CD8-positive, alpha-beta memory T cell (primary cell): Measurements from ENCODE around the gene TAAR9. TPM values are rescaled to one million over a fixed set of nuclear protein-coding genes. Genes with fewer than 3 reads are reported as not detected.

ENCODE experiments used
- CTCF ChIA-PET: fragments of 350-600 bp; sonication (Branson Sonifier 250); formaldehyde crosslinking; loops from one replicate; lab custom pipeline; 2021; ENCODE audit warnings: antibody characterized with exemption; lab: Charles Lee
- POLR2A ChIA-PET: fragments of 350-600 bp; sonication (Branson Sonifier 250); formaldehyde crosslinking; loops from one replicate; lab custom pipeline; 2021; ENCODE audit warnings: antibody characterized with exemption; lab: Charles Lee
- DNase-seq, 5 donors: peaks; one replicate each; pipeline versions ENCODE4 v3.0.0 to v3.0.0-alpha.2; 2020 to 2022; ENCODE audit warnings: mixed read lengths in 1 of 5
- H3K27ac ChIP-seq: one replicate; pipeline ENCODE4 v1.7.0; 2013; ENCODE audit warnings: low read depth, mild to moderate bottlenecking, low read length, moderate library complexity
- H3K27me3 ChIP-seq: 2 replicates; pipeline ENCODE4 v1.7.0; 2013; ENCODE audit warnings: low read length, mild to moderate bottlenecking; ENCODE audit not compliant: insufficient read depth, poor library complexity, severe bottlenecking
- H3K36me3 ChIP-seq: 2 replicates; pipeline ENCODE4 v1.7.0; 2013; ENCODE audit warnings: mild to moderate bottlenecking, low read length, moderate library complexity; ENCODE audit not compliant: insufficient read depth
- H3K4me1 ChIP-seq: 2 replicates; pipeline ENCODE4 v1.7.0; 2013; ENCODE audit warnings: mild to moderate bottlenecking, low read length, moderate library complexity; ENCODE audit not compliant: insufficient read depth
- H3K4me3 ChIP-seq: 2 replicates; pipeline ENCODE4 v1.7.0; 2013; ENCODE audit warnings: mild to moderate bottlenecking, low read length
- H3K9me3 ChIP-seq: 2 replicates; pipeline ENCODE4 v1.7.0; 2013; ENCODE audit warnings: mild to moderate bottlenecking, low read length
- H3K27ac Mint-ChIP-seq, 8 donors: one replicate each; pipeline ENCODE4 v1.8.0; 2020 to 2021; ENCODE audit warnings: mixed read lengths in 8 of 8, mild to moderate bottlenecking in 6 of 8, inconsistent platforms in 3 of 8, moderate library complexity in 3 of 8
- H3K27me3 Mint-ChIP-seq, 2 donors: one replicate each; pipeline ENCODE4 v1.8.0; 2020 to 2021; ENCODE audit warnings: mixed read lengths in 2 of 2, mild to moderate bottlenecking in 1 of 2, moderate library complexity in 1 of 2
- H3K36me3 Mint-ChIP-seq, 3 donors: one replicate each; pipeline ENCODE4 v1.8.0; 2020 to 2021; ENCODE audit warnings: mixed read lengths in 3 of 3, inconsistent platforms in 1 of 3, mild to moderate bottlenecking in 1 of 3
- H3K4me1 Mint-ChIP-seq, 3 donors: one replicate each; pipeline ENCODE4 v1.8.0; 2020 to 2021; ENCODE audit warnings: mixed read lengths in 3 of 3, inconsistent platforms in 1 of 3, mild to moderate bottlenecking in 1 of 3
- H3K4me3 Mint-ChIP-seq, 7 donors: one replicate each; pipeline ENCODE4 v1.8.0; 2020 to 2021; ENCODE audit warnings: mixed read lengths in 7 of 7, mild to moderate bottlenecking in 6 of 7, moderate library complexity in 4 of 7, inconsistent platforms in 2 of 7
- H3K9me3 Mint-ChIP-seq, 5 donors: one replicate each; pipeline ENCODE4 v1.8.0; 2020 to 2022; ENCODE audit warnings: mixed read lengths in 5 of 5, mild to moderate bottlenecking in 3 of 5, moderate library complexity in 2 of 5, inconsistent platforms in 1 of 5
- polyA plus RNA-seq: library from polyadenylated mRNA; unstranded; fragments of 300-500 nt; fragmentation: Illumina TruSeq; gene quantifications from one replicate; pipeline ENCODE4 v1.2.3, GENCODE V29; 2021
- total RNA-seq, 2 experiments: library from RNA; stranded (reverse); gene quantifications; one replicate each; pipeline ENCODE4 v1.2.3, GENCODE V29; 2021

Gene TAAR9
- total and polyA plus RNA-seq, 3 experiments from 2014 or later, result not detected

DNA sequence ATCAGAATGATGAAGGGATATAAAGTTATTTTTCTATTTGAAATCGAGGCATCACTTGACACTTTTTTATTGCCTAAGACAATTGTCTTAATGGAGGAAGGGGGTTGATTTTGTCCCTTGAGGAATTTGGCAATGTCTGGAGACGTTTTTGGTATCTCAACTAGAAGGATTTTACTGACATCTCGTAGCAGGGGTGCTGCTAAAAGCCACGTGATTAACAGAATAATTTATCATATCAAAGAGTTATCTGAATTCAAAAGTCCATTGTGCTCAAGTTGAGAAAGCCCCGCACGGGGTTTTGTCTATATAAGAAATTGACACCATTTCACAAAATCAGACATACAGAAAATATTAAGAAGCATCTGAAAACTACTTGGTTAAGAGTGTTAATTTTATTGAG lies 30.5 kb downstream of the TAAR9 start:
- H3K9me3 Mint-ChIP-seq, result no peaks in the 10 kb centered on the region

DNA sequence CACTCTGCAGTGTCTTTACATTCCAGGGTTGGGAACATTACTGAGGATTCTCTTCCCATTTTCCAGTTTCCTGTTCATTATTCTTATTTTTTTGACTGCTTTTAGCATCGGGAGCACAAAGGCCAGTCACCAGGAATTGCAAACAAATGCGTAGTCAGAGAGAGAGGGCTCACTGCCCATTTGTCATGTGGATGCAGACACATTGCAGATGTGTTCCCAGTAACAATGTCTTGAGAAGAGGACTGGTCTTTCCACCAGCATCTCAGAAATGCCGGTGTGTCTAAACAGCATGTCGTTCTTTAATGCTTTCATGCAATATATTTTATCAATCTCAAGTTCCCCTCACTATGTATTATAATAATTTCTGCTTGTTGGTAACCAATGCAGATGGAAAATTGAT lies 31.1 kb downstream of the TAAR9 start:
- Mint-ChIP-seq H3K9me3 (no peaks in the 10 kb centered on the region), H3K4me3 (no peak overlapping the region), H3K4me1 (no peaks in the 10 kb centered on the region), H3K27me3 (peaks cover 2 to 45% of the 10 kb centered on the region in 2 donors), H3K27ac (no peak overlapping the region), H3K36me3 (no peaks in the 10 kb centered on the region)
- Histone ChIP-seq H3K36me3 (no peaks in the 10 kb centered on the region), H3K9me3 (no peaks in the 10 kb centered on the region), H3K4me3 (no peak overlapping the region), H3K4me1 (no peaks in the 10 kb centered on the region), H3K27me3 (peaks cover 3% of the 10 kb centered on the region), H3K27ac (no peak overlapping the region)
- POLR2A ChIA-PET, result no interaction called here
- no peak for DNase-seq
- CTCF ChIA-PET, result no interaction called here

More for the DNA sequence above, 30.5 kb downstream of the TAAR9 start:
- Mint-ChIP-seq H3K36me3 (no peaks in the 10 kb centered on the region), H3K4me1 (no peaks in the 10 kb centered on the region), H3K27ac (no peak overlapping the region), H3K27me3 (peaks cover 2 to 41% of the 10 kb centered on the region in 2 donors), H3K4me3 (no peak overlapping the region)
- Histone ChIP-seq H3K4me1 (no peaks in the 10 kb centered on the region), H3K27me3 (peaks cover 3% of the 10 kb centered on the region), H3K9me3 (no peaks in the 10 kb centered on the region), H3K4me3 (no peak overlapping the region), H3K36me3 (no peaks in the 10 kb centered on the region), H3K27ac (no peak overlapping the region)
- ChIA-PET CTCF (no interaction called here), POLR2A (no interaction called here)
- DNase-seq, result no peak

DNA sequence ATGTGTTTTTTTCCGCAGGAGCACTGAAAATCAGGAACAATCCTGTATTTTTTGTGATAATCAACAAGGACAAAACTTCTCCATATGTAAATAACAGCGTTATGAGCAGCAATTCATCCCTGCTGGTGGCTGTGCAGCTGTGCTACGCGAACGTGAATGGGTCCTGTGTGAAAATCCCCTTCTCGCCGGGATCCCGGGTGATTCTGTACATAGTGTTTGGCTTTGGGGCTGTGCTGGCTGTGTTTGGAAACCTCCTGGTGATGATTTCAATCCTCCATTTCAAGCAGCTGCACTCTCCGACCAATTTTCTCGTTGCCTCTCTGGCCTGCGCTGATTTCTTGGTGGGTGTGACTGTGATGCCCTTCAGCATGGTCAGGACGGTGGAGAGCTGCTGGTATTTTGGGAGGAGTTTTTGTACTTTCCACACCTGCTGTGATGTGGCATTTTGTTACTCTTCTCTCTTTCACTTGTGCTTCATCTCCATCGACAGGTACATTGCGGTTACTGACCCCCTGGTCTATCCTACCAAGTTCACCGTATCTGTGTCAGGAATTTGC lies 32.2 kb downstream of the TAAR9 start, which contains the start of gene TAAR6:
TAAR6 (plus strand) TSS at position 102 of the 557 bp plus-strand sequence; CDS start at position 102, 0 bp downstream.
- H3K4me3 ChIP-seq, result no peak within 1 kb of the TSS
- peaks cover 3% of the 10 kb centered on the region for H3K27me3 ChIP-seq
- no peaks in the 10 kb centered on the region for H3K4me1 Mint-ChIP-seq
- no peak within 1 kb of the TSS for H3K27ac Mint-ChIP-seq
- peaks cover 2 to 45% of the 10 kb centered on the region in 2 donors for H3K27me3 Mint-ChIP-seq
- H3K9me3 ChIP-seq, result no peaks in the 10 kb centered on the region
- H3K36me3 Mint-ChIP-seq, result no peaks in the 10 kb centered on the region
- H3K9me3 Mint-ChIP-seq, result no peaks in the 10 kb centered on the region
- no peak for DNase-seq
- H3K36me3 ChIP-seq, result no peaks in the 10 kb centered on the region
- no peak within 1 kb of the TSS for H3K4me3 Mint-ChIP-seq
- H3K27ac ChIP-seq, result no peak within 1 kb of the TSS
- CTCF ChIA-PET, result no interaction called here
- POLR2A ChIA-PET, result no interaction called here
- no peaks in the 10 kb centered on the region for H3K4me1 ChIP-seq

DNA sequence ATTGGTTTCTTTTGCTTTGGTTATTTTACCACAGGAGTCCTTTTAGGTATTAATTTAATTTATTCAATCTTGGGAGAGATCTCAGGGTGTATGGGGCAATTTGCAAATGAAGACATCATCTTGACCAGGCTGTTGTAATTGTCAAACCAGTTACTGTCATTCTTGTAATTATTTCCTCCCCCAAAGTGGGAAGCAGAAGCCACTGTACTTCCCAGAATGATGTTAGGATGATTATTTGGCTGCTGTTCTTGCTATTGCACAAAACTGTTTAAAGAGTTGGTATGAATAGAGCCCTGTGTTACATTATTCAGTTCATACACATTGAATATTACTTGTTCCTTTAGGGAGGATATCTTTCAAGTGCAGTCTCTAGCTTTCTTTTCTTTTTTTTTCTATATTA lies 33.7 kb downstream of the TAAR9 start:
- H3K4me3 ChIP-seq, result no peak overlapping the region
- no peaks in the 10 kb centered on the region for H3K9me3 ChIP-seq
- Mint-ChIP-seq H3K4me3 (no peak overlapping the region), H3K9me3 (no peaks in the 10 kb centered on the region), H3K27me3 (peaks cover 2 to 42% of the 10 kb centered on the region in 2 donors), H3K4me1 (no peaks in the 10 kb centered on the region), H3K27ac (no peak overlapping the region), H3K36me3 (no peaks in the 10 kb centered on the region)
- ChIA-PET CTCF (no interaction called here), POLR2A (no interaction called here)
- no peak overlapping the region for H3K27ac ChIP-seq
- DNase-seq, result no peak
- H3K27me3 ChIP-seq, result peaks cover 3% of the 10 kb centered on the region
- no peaks in the 10 kb centered on the region for H3K36me3 ChIP-seq
- H3K4me1 ChIP-seq, result no peaks in the 10 kb centered on the region

DNA sequence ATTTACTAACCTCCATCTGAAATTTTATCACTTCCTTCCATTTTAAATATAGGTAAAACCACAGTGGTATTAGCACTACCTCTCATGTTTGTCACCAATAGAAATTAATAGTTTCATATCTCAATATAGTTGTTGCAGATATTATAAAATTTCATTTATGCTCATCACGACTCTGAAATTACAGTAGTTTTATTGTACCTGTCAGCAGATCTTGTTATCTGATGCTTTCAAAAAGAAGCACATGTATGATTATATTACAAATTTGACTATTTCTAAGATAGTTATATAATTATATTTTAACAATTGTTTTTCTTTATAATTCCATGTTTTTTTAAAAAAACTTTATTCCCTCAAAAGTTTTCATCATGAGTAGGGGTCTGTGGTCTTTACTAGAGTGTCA lies 46.6 kb downstream of the TAAR9 start:
- Histone ChIP-seq H3K36me3 (no peaks in the 10 kb centered on the region), H3K27me3 (no peaks in the 10 kb centered on the region), H3K4me1 (no peaks in the 10 kb centered on the region), H3K4me3 (no peak overlapping the region), H3K27ac (no peak overlapping the region), H3K9me3 (no peaks in the 10 kb centered on the region)
- Mint-ChIP-seq H3K27ac (no peak overlapping the region), H3K4me3 (no peak overlapping the region), H3K27me3 (peaks cover 14 to 26% of the 10 kb centered on the region in 2 donors), H3K36me3 (no peaks in the 10 kb centered on the region), H3K4me1 (no peaks in the 10 kb centered on the region), H3K9me3 (peaks cover 0 to 3% (median 0%) of the 10 kb centered on the region in 5 donors)
- ChIA-PET POLR2A (no interaction called here), CTCF (no interaction called here)
- no peak for DNase-seq

DNA sequence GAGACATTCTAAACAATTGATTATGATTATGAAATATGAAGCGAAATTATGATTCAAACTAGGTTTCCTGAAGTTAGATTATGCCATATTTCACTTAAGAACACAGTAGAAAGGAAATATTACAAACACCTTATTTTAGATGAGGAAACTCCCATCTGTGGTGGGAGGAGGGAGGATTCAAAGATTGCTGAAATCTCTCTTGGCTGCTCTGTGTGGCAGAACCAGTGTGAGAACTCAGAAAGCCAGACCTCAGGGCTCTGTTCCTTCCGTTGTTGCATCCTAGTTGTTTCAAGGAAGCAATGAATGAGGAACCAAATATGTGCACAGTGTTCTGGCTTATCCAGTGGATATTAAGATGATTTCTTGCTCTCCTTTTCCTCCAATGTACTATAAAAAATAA lies 49.3 kb downstream of the TAAR9 start:
- H3K4me3 ChIP-seq, result no peak overlapping the region
- Mint-ChIP-seq H3K27me3 (peaks cover 11 to 18% of the 10 kb centered on the region in 2 donors), H3K36me3 (no peaks in the 10 kb centered on the region), H3K4me1 (no peaks in the 10 kb centered on the region), H3K27ac (no peak overlapping the region), H3K9me3 (no peaks in the 10 kb centered on the region), H3K4me3 (no peak overlapping the region)
- H3K4me1 ChIP-seq, result no peaks in the 10 kb centered on the region
- no peaks in the 10 kb centered on the region for H3K9me3 ChIP-seq
- no peak for DNase-seq
- no peaks in the 10 kb centered on the region for H3K27me3 ChIP-seq
- H3K27ac ChIP-seq, result no peak overlapping the region
- CTCF ChIA-PET, result no interaction called here
- POLR2A ChIA-PET, result no interaction called here
- no peaks in the 10 kb centered on the region for H3K36me3 ChIP-seq

Other genes starting within 250 kb of the TAAR9 start
- not detected for gene MOXD1, start 136.8 kb upstream of the TAAR9 start, total RNA-seq
- 0.25 TPM for gene MOXD1, start 136.8 kb upstream of the TAAR9 start, polyA plus RNA-seq
- gene STX7, start 25.2 kb upstream of the TAAR9 start, total RNA-seq, result 10 to 100 TPM; 19.0 to 25.1 TPM
- 11.4 TPM for gene STX7, start 25.2 kb upstream of the TAAR9 start, polyA plus RNA-seq
- not detected for gene TAAR8, start 14.4 kb downstream of the TAAR9 start, total RNA-seq
- not detected for gene TAAR8, start 14.4 kb downstream of the TAAR9 start, polyA plus RNA-seq
- gene TAAR6, start 32.0 kb downstream of the TAAR9 start, total RNA-seq, result not detected
- not detected for gene TAAR6, start 32.0 kb downstream of the TAAR9 start, polyA plus RNA-seq
- not detected for gene TAAR5, start 51.5 kb downstream of the TAAR9 start, total RNA-seq
- not detected for gene TAAR5, start 51.5 kb downstream of the TAAR9 start, polyA plus RNA-seq
- gene TAAR2, start 86.0 kb downstream of the TAAR9 start, total RNA-seq, result not detected
- gene TAAR2, start 86.0 kb downstream of the TAAR9 start, polyA plus RNA-seq, result not detected
- gene TAAR1, start 120.9 kb downstream of the TAAR9 start, total RNA-seq, result not detected
- gene TAAR1, start 120.9 kb downstream of the TAAR9 start, polyA plus RNA-seq, result not detected
- not detected for gene VNN1, start 175.8 kb downstream of the TAAR9 start, total RNA-seq
- not detected for gene VNN1, start 175.8 kb downstream of the TAAR9 start, polyA plus RNA-seq
- 1 to 10 TPM; 5.1 to 6.0 TPM for gene VNN2, start 219.6 kb downstream of the TAAR9 start, total RNA-seq
- gene VNN2, start 219.6 kb downstream of the TAAR9 start, polyA plus RNA-seq, result 35.8 TPM